ENCODE measurements around the gene PLPPR5.

- TF ChIP-seq, protein P1, sequence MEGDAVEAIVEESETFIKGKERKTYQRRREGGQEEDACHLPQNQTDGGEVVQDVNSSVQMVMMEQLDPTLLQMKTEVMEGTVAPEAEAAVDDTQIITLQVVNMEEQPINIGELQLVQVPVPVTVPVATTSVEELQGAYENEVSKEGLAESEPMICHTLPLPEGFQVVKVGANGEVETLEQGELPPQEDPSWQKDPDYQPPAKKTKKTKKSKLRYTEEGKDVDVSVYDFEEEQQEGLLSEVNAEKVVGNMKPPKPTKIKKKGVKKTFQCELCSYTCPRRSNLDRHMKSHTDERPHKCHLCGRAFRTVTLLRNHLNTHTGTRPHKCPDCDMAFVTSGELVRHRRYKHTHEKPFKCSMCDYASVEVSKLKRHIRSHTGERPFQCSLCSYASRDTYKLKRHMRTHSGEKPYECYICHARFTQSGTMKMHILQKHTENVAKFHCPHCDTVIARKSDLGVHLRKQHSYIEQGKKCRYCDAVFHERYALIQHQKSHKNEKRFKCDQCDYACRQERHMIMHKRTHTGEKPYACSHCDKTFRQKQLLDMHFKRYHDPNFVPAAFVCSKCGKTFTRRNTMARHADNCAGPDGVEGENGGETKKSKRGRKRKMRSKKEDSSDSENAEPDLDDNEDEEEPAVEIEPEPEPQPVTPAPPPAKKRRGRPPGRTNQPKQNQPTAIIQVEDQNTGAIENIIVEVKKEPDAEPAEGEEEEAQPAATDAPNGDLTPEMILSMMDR (conservative IDR thresholded peaks at IDR 0.05) = no peak
- no peak for TF ChIP-seq EZH2 (IDR thresholded peaks at IDR 0.05; ENCODE audit: low read depth)
Observed at GRCh38 chr1:98940069-98940721, 64.5 kb downstream of the PLPPR5 start.
